ENCODE measurements around the gene HDAC9.

- no peak for TF ChIP-seq CTCF (IDR thresholded peaks at IDR 0.05; ENCODE audit: low read depth, low read length)
- TF ChIP-seq EZH2phosphoT487 (IDR thresholded peaks at IDR 0.05; ENCODE audit: low read depth) = no peak
Observed at GRCh38 chr7:18792871-18793595, 297.5 kb downstream of the HDAC9 start.

Data from OCI-LY3 (cell line).